Dedifferentiated amniotic fluid mesenchymal stem cell (primary cell): ENCODE data around the gene UBE2F.
A peak's percentile ranks its signal among the peaks of the same experiment; 100 is the strongest.
"Not testable (repeated sequence)": the region's sequence is repeated elsewhere in the genome, so short reads cannot be mapped to it uniquely, and the experiment has no call there.

Source experiments
- DNase-seq: peaks from one replicate; pipeline ENCODE4 v3.0.0-alpha.2; 2016; ENCODE audit errors: extremely low spot score

The UBE2F gene

GRCh38 chr2:238020816-238021215 is 54.0 kb downstream of the UBE2F start:
- DNase-seq: no peak

- DNase-seq: no peak
These were observed 54.5 kb downstream of the UBE2F start for GRCh38 chr2:238021327-238021726.

GRCh38 chr2:238022594-238023157 is 55.9 kb downstream of the UBE2F start:
- no peak for DNase-seq

GRCh38 chr2:238023608-238024007 is 56.8 kb downstream of the UBE2F start:
- no peak for DNase-seq

DNA sequence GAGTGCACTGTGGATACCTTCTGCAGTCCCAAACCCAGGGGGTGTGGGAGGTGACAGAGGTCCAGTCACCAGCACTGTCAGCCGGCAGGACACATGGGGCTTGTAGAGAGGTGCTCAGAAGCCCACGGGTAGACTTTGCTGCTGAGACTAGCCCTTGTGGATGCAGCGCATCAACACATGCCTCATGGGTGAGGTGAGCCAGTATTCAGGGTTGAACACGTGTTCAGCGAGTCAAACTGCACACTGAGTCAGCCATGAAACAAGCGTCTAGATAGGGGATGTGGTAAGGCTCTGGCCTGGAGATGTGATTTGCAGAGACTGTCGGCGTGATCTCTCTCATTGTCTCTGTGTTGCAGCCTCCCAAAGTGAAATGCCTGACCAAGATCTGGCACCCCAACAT is 58.2 kb downstream of the UBE2F start:
- DNase-seq: no peak

- DNase-seq: no peak
These were observed 59.0 kb downstream of the UBE2F start for GRCh38 chr2:238025741-238026360.

DNA sequence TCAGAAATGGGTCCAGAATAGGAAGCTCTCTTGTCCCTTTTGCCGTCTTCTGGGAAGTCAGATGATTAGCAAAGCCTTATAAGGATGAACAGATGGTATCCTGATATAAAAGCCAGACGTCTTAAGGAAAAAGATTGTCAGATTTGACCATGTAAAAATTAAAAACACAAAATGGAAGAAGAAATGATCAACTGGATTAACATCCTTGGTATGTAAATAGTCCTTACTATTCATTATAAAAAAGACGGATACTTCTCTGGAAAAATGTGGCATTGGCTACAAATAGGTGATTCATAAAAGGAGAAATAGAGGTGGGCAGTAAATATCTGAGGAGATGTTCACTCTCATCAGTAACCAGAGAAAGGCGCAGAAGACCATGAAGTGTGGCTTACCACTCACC is 60.2 kb downstream of the UBE2F start:
- DNase-seq: no peak

- no peak for DNase-seq
These were observed 61.0 kb downstream of the UBE2F start for GRCh38 chr2:238027591-238028415.

DNA sequence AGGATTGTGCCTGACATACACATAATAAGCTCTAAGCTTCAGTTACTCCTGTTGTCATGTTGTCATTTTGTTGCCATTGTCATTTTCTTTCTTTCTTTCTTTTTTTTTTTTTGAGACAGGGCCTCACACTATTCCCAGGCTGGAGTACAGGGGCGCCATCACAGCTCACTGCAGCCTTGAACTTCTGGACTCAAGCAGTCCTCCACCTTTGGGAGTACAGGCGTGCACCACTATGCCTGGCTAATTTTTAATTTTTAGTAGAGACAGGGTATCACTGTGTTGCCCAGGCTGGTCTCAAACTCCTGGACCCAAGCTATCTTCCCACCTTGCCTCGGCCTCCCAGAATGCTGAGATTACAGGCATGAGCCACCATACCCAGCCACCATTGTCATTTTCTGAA is 63.0 kb downstream of the UBE2F start:
- DNase-seq: no peak

DNA sequence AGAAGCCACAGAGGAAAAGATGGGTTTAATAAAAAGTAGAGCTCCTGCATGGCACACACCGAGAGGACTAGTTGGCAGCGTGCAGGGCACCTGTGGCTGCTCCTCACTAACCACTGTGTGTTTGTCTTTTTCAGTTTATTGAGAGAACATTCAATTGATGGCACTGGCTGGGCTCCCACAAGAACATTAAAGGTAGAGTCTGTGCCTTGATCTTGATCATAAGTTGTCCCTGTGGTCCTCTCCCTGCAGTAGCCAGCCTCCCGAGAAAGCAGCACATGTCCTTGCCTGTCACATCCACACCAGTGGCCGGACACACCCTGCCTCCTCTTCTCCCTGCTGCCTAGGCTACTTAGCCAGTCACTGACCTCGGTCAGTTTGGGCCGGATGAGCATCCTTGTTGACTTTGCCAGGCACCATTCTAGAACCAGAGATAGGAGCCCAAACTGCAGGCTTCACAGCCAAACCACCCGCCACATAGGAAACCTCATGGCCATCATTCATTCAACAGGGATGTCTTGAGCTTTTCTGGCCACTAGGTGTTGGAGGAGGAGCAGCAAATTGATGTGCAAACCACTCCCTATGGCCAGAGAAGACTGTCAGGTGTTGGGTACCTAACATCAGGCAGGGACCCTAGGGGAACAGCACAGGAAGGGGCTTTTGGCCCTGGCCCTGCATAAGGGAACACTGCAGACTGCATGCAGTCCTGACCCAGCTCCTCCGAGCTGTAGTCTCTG is 63.8 kb downstream of the UBE2F start:
- no peak for DNase-seq

DNA sequence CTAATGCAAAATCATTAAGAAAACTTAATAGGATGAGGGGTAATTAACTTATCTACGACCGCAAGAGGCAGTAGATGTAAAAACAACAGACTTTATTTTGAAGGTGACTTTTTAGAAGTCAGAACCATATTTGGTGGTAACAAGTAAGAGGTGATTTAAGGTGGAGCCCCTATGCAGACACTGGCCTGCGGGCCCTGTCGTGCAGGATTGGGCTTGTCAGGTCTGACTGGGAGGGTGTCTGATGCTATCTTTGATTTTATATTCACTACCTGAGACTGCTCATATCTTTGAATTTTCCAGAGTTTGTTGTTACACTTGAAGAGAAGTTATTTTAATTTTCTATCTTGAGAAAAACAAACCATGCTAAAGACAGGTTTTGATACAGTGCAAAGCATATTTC is 64.9 kb downstream of the UBE2F start:
- DNase-seq: no peak

DNA sequence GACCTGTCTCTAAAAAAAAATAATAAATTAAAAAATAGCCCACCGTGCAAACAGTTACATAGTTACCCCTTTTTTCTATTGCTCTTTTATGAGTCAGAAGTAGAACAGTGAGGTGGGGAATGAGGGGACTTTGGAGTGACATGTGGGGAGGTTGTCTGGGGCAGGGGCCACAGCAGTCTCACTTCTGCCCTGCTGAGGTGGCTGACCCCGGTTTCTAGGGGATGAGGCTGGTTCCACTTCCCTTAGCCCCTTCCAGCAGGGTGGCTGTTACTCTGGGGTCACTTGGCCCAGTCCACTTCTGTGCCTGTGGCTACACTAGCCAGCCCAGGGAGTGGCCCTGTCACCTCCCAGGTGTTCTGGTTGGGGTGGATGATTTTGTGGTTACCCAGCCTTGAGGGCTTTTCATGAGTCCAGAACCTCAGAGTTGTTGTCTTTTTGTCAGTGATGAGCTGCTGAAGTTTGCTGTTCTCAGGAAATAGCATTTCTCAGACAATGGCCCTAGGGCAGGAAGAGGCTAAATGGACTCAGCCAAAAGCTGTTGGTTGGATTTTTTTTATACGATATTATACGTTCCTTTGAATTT is 66.0 kb downstream of the UBE2F start:
- no peak for DNase-seq

- not testable (repeated sequence) for DNase-seq
These were observed 67.2 kb downstream of the UBE2F start for GRCh38 chr2:238033991-238034390.

GRCh38 chr2:238038203-238038602 is 71.4 kb downstream of the UBE2F start:
- no peak for DNase-seq

GRCh38 chr2:238039151-238039550 is 72.3 kb downstream of the UBE2F start:
- DNase-seq: no peak

DNA sequence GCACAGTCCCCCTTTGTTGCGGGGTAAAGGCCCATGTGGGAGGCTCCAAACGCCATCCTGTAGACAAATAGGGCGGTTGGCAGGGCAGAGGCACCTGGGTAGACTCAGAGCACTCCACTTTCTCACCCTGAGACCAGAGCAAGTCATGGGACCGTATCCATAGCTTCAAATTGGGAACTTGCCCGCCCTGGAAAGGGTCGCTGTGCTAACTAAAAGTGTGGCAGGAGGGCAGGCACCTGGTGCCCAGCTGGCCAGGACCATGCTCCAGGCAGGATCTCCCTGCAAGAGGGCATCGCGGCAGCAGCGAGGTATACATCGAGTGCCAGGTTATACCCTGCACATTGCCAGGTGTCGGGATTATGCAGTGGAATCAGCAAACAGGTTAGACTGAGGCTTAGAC is 73.2 kb downstream of the UBE2F start:
- DNase-seq: no peak

- peak; percentile 5 for DNase-seq
These were observed 74.1 kb downstream of the UBE2F start for GRCh38 chr2:238040918-238041317.

DNA sequence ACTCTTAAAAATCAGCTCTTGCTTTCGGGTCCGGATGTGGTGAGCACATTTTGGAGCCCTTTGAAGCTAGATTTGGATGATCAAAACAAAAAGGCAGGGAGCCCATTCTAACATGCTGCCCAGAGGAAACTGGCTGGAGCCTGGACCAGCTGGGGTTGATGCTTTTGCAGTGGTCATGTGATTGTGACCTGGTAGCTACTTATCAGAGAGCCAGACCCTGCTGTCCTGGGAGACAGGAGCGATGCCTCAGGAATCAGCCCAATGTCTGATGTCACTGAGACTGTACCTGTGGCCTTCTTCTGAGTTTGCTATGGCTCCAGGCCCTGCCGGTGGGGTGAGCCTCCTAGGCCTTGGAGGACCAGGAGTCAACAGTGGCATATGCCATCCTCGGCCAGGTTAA is 75.3 kb downstream of the UBE2F start:
- no peak for DNase-seq

- no peak for DNase-seq
These were observed 76.2 kb downstream of the UBE2F start for GRCh38 chr2:238042849-238043584.

GRCh38 chr2:238043851-238044250 is 77.0 kb downstream of the UBE2F start:
- no peak for DNase-seq

DNA sequence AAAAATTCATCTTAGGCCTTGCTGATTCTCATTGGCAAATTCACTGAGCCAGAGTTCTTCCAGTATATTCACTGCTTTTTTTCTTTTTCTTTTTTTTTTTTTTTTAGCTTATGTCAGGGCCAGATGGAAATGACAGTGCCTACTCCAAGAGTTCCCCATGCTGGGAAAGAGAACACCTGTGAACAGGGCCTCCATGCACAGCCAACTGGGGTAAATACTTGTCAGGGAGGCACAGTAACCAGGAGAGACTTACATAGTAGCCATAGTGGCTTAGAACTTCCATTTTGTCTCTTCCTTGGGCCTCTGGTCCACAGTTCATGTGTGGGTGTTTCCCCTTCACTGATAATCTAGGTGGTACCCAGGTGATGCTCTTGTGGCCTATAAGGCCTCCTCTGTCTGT is 78.8 kb downstream of the UBE2F start:
- DNase-seq: no peak
